Measurements from ENCODE around the gene SLIT3. TPM values are rescaled to one million over a fixed set of nuclear protein-coding genes. Genes with fewer than 3 reads are reported as not detected.

The SLIT3 gene
- total and polyA plus RNA-seq, 2 experiments from 2014 or later, result 0.59 to 0.71 TPM

- H3K4me2 ChIP-seq, result no peak overlapping the region
- no peaks in the 10 kb centered on the region for H3K36me3 Mint-ChIP-seq (ENCODE audit: low read depth)
- H3K27ac ChIP-seq (ENCODE audit: low read depth), result no peak overlapping the region
- H3K4me1 Mint-ChIP-seq, result no peaks in the 10 kb centered on the region
- no peak overlapping the region for H2AFZ ChIP-seq
- H3K36me3 ChIP-seq (ENCODE audit: insufficient read depth), result no peaks in the 10 kb centered on the region
- DNase-seq (ENCODE audit: low spot score), result no peak
- no peak for ATAC-seq
- no peaks in the 10 kb centered on the region for H3F3A ChIP-seq (replicated peaks; ENCODE audit: low read depth)
- no peak overlapping the region for H3K4me3 Mint-ChIP-seq
- no peaks in the 10 kb centered on the region for H4K20me1 ChIP-seq (replicated peaks; ENCODE audit: insufficient read depth)
- no peaks in the 10 kb centered on the region for H3K4me1 ChIP-seq (ENCODE audit: insufficient read depth)
- H3K4me3 ChIP-seq, result no peak overlapping the region
- no peaks in the 10 kb centered on the region for H3K9me2 ChIP-seq (ENCODE audit: insufficient read depth)
- peaks cover 3% of the 10 kb centered on the region for H3K27me3 Mint-ChIP-seq (ENCODE audit: insufficient read depth, low read depth, poor library complexity)
- TF ChIP-seq ZNF114 (CRISPR knock-in tag; IDR thresholded peaks at IDR 0.05) (no peak), CREB1 (CRISPR knock-in tag; IDR thresholded peaks at IDR 0.05; ENCODE audit: low read depth) (no peak), STAT1 (IDR thresholded peaks at IDR 0.05; ENCODE audit: unreplicated experiment) (no peak), JUNB (IDR thresholded peaks at IDR 0.05; ENCODE audit: unreplicated experiment) (no peak)
- TF ChIP-seq, protein P1, sequence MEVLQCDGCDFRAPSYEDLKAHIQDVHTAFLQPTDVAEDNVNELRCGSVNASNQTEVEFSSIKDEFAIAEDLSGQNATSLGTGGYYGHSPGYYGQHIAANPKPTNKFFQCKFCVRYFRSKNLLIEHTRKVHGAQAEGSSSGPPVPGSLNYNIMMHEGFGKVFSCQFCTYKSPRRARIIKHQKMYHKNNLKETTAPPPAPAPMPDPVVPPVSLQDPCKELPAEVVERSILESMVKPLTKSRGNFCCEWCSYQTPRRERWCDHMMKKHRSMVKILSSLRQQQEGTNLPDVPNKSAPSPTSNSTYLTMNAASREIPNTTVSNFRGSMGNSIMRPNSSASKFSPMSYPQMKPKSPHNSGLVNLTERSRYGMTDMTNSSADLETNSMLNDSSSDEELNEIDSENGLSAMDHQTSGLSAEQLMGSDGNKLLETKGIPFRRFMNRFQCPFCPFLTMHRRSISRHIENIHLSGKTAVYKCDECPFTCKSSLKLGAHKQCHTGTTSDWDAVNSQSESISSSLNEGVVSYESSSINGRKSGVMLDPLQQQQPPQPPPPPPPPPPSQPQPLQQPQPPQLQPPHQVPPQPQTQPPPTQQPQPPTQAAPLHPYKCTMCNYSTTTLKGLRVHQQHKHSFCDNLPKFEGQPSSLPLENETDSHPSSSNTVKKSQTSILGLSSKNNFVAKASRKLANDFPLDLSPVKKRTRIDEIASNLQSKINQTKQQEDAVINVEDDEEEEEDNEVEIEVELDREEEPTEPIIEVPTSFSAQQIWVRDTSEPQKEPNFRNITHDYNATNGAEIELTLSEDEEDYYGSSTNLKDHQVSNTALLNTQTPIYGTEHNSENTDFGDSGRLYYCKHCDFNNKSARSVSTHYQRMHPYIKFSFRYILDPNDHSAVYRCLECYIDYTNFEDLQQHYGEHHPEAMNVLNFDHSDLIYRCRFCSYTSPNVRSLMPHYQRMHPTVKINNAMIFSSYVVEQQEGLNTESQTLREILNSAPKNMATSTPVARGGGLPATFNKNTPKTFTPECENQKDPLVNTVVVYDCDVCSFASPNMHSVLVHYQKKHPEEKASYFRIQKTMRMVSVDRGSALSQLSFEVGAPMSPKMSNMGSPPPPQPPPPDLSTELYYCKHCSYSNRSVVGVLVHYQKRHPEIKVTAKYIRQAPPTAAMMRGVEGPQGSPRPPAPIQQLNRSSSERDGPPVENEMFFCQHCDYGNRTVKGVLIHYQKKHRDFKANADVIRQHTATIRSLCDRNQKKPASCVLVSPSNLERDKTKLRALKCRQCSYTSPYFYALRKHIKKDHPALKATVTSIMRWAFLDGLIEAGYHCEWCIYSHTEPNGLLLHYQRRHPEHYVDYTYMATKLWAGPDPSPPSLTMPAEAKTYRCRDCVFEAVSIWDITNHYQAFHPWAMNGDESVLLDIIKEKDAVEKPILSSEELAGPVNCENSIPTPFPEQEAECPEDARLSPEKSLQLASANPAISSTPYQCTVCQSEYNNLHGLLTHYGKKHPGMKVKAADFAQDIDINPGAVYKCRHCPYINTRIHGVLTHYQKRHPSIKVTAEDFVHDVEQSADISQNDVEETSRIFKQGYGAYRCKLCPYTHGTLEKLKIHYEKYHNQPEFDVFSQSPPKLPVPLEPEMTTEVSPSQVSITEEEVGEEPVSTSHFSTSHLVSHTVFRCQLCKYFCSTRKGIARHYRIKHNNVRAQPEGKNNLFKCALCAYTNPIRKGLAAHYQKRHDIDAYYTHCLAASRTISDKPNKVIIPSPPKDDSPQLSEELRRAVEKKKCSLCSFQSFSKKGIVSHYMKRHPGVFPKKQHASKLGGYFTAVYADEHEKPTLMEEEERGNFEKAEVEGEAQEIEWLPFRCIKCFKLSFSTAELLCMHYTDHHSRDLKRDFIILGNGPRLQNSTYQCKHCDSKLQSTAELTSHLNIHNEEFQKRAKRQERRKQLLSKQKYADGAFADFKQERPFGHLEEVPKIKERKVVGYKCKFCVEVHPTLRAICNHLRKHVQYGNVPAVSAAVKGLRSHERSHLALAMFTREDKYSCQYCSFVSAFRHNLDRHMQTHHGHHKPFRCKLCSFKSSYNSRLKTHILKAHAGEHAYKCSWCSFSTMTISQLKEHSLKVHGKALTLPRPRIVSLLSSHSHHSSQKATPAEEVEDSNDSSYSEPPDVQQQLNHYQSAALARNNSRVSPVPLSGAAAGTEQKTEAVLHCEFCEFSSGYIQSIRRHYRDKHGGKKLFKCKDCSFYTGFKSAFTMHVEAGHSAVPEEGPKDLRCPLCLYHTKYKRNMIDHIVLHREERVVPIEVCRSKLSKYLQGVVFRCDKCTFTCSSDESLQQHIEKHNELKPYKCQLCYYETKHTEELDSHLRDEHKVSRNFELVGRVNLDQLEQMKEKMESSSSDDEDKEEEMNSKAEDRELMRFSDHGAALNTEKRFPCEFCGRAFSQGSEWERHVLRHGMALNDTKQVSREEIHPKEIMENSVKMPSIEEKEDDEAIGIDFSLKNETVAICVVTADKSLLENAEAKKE (CRISPR knock-in tag; IDR thresholded peaks at IDR 0.05), result no peak
- TF ChIP-seq, protein P2, sequence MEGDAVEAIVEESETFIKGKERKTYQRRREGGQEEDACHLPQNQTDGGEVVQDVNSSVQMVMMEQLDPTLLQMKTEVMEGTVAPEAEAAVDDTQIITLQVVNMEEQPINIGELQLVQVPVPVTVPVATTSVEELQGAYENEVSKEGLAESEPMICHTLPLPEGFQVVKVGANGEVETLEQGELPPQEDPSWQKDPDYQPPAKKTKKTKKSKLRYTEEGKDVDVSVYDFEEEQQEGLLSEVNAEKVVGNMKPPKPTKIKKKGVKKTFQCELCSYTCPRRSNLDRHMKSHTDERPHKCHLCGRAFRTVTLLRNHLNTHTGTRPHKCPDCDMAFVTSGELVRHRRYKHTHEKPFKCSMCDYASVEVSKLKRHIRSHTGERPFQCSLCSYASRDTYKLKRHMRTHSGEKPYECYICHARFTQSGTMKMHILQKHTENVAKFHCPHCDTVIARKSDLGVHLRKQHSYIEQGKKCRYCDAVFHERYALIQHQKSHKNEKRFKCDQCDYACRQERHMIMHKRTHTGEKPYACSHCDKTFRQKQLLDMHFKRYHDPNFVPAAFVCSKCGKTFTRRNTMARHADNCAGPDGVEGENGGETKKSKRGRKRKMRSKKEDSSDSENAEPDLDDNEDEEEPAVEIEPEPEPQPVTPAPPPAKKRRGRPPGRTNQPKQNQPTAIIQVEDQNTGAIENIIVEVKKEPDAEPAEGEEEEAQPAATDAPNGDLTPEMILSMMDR (conservative IDR thresholded peaks at IDR 0.05; ENCODE audit: low read depth in 2 of 2), result no peak
- H3K9me3 Mint-ChIP-seq, result no peaks in the 10 kb centered on the region
- H3K79me2 ChIP-seq (replicated peaks; ENCODE audit: insufficient read depth), result no peaks in the 10 kb centered on the region
- H3K27me3 ChIP-seq (ENCODE audit: insufficient read depth), result no peaks in the 10 kb centered on the region
- no peak overlapping the region for H3K27ac Mint-ChIP-seq
Measured at GRCh38 chr5:169133531-169133930, 167.4 kb downstream of the SLIT3 start.

All from GM23338 (cell line).